GDM1 (cell line): ENCODE measurements around the gene SPATC1L.

Experiments used
- DNase-seq: peaks from one replicate; lab custom pipeline; 2025; lab: John Stamatoyannopoulos, UW

SPATC1L gene

GRCh38 chr21:46160907-46161632, 23.2 kb downstream of the SPATC1L start:
- no peak for DNase-seq

- DNase-seq, result no peak
These were observed 23.7 kb downstream of the SPATC1L start for GRCh38 chr21:46160657-46160906.

GRCh38 chr21:46159841-46160656, 24.2 kb downstream of the SPATC1L start:
- DNase-seq, result no peak

- DNase-seq, result no peak
These were observed 24.9 kb downstream of the SPATC1L start for GRCh38 chr21:46159390-46159789.

GRCh38 chr21:46158666-46159300, 25.5 kb downstream of the SPATC1L start:
- DNase-seq, result no peak

GRCh38 chr21:46157987-46158451, 26.2 kb downstream of the SPATC1L start:
- DNase-seq, result no peak

- DNase-seq, result no peak
These were observed 26.8 kb downstream of the SPATC1L start for GRCh38 chr21:46157396-46157986.

GRCh38 chr21:46156678-46157077, 27.6 kb downstream of the SPATC1L start:
- no peak for DNase-seq

- DNase-seq, result no peak
These were observed 27.9 kb downstream of the SPATC1L start for GRCh38 chr21:46156378-46156645.

- no peak for DNase-seq
These were observed 28.5 kb downstream of the SPATC1L start, which contains the start of gene FTCD for GRCh38 chr21:46155514-46156377. Gene FTCD (minus strand): TSS chr21:46155579. CDS start chr21:46155523, 56 bp downstream.

- no peak for DNase-seq
These were observed 29.2 kb downstream of the SPATC1L start for GRCh38 chr21:46154955-46155513.

GRCh38 chr21:46154155-46154954, 29.9 kb downstream of the SPATC1L start:
- no peak for DNase-seq

- no peak for DNase-seq
These were observed 30.8 kb downstream of the SPATC1L start for GRCh38 chr21:46153247-46154154.

GRCh38 chr21:46152927-46153246, 31.4 kb downstream of the SPATC1L start:
- DNase-seq, result no peak

GRCh38 chr21:46151989-46152926, 32.0 kb downstream of the SPATC1L start:
- DNase-seq, result no peak

GRCh38 chr21:46151261-46151988, 32.8 kb downstream of the SPATC1L start:
- no peak for DNase-seq

- DNase-seq, result no peak
These were observed 33.7 kb downstream of the SPATC1L start for GRCh38 chr21:46150491-46151121.
